ENCODE results near the gene ARHGEF7.

Gene ARHGEF7

DNA sequence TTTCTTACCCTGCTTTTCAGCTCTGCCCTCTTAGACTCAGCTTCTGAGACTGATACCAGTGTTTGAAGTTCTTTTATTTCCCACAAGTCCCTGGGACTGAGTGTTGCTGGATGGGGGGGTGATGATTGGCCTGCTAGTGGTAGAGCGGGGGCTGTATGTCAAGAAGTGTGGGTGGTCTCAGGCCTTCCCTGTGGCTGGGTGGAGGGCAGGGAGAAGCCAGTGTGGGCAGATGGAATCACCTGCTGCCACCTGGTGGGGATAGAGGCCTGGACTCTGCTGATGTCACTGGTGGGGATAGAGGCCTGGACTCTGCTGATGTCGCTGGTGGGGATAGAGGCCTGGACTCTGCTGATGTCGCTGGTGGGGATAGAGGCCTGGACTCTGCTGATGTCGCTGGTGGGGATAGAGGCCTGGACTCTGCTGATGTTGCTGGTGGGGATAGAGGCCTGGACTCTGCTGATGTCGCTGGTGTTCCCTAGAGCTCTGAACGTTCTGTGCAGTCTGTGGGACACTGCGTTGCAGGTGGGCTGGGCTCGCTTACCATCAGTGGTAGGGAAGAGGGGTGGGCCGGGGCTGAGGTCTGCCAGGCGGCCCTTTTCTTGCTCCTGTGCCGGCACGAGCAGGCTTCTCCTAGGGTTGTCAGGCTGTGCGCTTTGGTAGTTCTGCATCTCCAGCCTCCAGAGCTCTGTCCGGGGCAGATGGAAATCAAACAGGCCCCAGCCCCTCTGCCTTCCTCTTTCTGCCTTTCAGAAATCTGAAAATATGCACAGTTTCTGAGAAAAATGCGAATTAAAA, 101.3 kb downstream of the ARHGEF7 start:
- peak; percentile 73 for ATAC-seq
- no peaks in the 10 kb centered on the region for H3K9me3 Mint-ChIP-seq
- peak; percentile 48 for DNase-seq
- no peak overlapping the region for H3K4me3 Mint-ChIP-seq
- H3K4me1 Mint-ChIP-seq, result peaks cover 31% of the 10 kb centered on the region
- no peak overlapping the region for H3K27ac Mint-ChIP-seq
- H3K36me3 Mint-ChIP-seq (ENCODE audit: low read depth), result peaks cover 10% of the 10 kb centered on the region
- H3K27me3 Mint-ChIP-seq, result no peaks in the 10 kb centered on the region

DNA sequence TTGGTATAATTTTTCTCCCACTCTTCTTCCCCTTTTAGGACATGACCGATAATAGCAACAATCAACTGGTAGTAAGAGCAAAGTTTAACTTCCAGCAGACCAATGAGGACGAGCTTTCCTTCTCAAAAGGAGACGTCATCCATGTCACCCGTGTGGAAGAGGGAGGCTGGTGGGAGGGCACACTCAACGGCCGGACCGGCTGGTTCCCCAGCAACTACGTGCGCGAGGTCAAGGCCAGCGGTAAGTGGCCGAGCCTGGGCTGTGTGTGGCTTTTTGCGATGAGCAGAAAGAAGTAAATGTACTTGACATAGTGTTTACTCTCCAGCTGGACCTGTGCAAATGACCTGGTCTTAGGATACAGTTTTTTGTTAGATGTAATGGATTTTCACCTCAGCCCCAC, 102.5 kb downstream of the ARHGEF7 start:
- ATAC-seq, result no peak
- H3K36me3 Mint-ChIP-seq (ENCODE audit: low read depth), result peaks cover 6% of the 10 kb centered on the region
- DNase-seq, result no peak
- peaks cover 36% of the 10 kb centered on the region for H3K4me1 Mint-ChIP-seq
- no peaks in the 10 kb centered on the region for H3K27me3 Mint-ChIP-seq
- no peak overlapping the region for H3K4me3 Mint-ChIP-seq
- no peak overlapping the region for H3K27ac Mint-ChIP-seq
- H3K9me3 Mint-ChIP-seq, result no peaks in the 10 kb centered on the region

DNA sequence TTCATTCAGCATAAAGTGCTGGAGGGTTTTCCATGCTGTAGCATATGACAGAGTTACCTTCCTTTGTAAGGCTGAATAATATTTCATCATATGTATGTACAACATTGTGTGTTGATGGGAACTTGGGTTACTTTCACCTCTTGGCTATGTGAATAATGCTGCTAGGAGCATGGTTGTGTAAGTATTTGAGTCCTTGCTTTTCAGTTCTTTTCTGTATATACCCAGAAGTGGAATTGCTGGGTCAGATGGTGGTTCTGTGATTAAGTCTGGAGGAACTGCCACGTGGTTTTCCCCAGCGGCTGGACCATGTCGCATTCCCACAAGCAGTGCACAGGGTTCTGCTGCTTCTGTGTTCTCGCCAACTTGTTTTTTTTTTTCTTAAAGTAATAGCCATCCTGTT, 104.2 kb downstream of the ARHGEF7 start:
- H3K36me3 Mint-ChIP-seq (ENCODE audit: low read depth), result peaks cover 9% of the 10 kb centered on the region
- no peaks in the 10 kb centered on the region for H3K9me3 Mint-ChIP-seq
- no peak overlapping the region for H3K4me3 Mint-ChIP-seq
- peaks cover 35% of the 10 kb centered on the region for H3K4me1 Mint-ChIP-seq
- no peak for DNase-seq
- ATAC-seq, result no peak
- no peaks in the 10 kb centered on the region for H3K27me3 Mint-ChIP-seq
- H3K27ac Mint-ChIP-seq, result no peak overlapping the region

DNA sequence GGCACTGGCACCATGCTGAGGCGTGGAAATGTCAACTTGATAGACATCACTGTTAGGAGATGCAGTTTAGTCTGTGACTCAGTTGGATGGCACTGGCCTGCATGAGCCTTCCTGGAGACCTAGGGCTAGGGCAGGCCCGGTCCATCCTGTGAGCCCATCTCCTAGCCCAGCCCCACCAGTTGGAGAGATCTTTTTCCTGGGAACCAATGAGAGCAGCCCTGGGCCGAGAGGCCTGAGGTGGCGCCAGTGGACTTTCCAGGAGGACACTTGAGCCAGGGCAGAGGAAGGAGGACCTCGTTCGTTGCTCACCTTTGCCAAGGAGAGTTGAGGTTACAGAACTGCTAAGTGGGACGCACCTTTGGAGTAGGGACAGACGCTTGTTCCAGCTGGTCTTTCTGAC, 104.8 kb downstream of the ARHGEF7 start:
- Mint-ChIP-seq H3K4me1 (peaks cover 35% of the 10 kb centered on the region), H3K27me3 (no peaks in the 10 kb centered on the region), H3K36me3 (ENCODE audit: low read depth) (peaks cover 11% of the 10 kb centered on the region), H3K27ac (no peak overlapping the region), H3K9me3 (no peaks in the 10 kb centered on the region), H3K4me3 (no peak overlapping the region)
- ATAC-seq (no peak), DNase-seq (no peak)

DNA sequence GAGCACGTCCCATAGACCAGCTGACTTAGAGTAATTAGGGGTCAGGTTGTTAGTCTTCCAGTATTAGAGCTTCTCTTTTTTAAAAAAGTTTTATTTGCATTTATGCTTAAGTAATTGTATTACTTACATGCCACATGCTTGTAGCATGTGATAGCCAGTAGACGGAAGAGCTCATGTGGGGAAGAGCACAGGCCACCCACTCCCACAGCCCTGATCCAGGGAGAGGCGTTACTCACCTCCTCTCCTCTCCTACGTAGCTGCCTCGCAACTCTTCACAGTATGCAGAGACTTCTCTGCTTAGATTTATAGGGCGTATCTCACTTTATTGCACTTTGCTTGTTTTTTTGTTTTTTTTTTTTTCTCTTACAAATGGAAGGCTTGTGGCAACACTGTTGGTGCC, 110.1 kb downstream of the ARHGEF7 start:
- Mint-ChIP-seq H3K27ac (no peak overlapping the region), H3K4me3 (no peak overlapping the region), H3K27me3 (no peaks in the 10 kb centered on the region), H3K4me1 (peaks cover 44% of the 10 kb centered on the region), H3K9me3 (no peaks in the 10 kb centered on the region), H3K36me3 (ENCODE audit: low read depth) (peaks cover 21% of the 10 kb centered on the region)
- ATAC-seq, result no peak
- no peak for DNase-seq

DNA sequence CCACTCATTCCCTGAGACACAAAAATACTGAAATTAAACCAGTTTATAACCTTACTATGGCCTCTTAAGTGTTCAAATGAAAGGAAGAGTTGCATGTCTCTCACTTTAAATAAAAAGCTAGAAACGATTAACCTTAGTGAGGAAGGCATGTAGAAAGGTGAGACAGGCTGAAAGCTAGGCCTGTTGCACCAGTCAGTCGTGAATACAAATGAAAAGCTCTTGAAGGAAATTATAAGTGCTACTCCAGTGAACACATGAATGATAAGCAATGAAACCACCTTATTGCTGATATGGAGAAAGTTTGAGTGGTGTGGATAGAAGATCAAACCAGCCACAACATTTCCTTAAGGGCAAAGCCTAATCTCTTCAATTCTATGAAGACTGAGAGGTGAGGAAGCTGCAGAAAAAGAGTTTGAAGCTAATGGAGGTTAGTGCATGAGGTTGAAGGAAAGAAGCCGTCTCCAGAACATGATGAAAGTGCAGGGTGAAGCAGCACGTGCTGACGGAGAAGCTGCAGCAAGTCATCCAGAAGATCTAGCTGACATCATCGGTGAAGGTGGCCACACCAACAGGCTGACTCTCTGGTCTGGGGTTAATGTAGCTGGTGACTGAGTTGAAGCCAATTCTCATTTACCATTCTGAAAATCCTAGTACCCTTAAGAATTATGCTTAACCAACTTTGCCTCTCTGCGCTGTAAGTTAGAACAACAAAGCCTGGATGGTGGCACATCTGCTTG, 110.9 kb downstream of the ARHGEF7 start:
- ATAC-seq (no peak), DNase-seq (no peak)
- Mint-ChIP-seq H3K4me1 (peaks cover 44% of the 10 kb centered on the region), H3K27me3 (no peaks in the 10 kb centered on the region), H3K36me3 (ENCODE audit: low read depth) (peaks cover 21% of the 10 kb centered on the region), H3K27ac (no peak overlapping the region), H3K9me3 (no peaks in the 10 kb centered on the region), H3K4me3 (no peak overlapping the region)

DNA sequence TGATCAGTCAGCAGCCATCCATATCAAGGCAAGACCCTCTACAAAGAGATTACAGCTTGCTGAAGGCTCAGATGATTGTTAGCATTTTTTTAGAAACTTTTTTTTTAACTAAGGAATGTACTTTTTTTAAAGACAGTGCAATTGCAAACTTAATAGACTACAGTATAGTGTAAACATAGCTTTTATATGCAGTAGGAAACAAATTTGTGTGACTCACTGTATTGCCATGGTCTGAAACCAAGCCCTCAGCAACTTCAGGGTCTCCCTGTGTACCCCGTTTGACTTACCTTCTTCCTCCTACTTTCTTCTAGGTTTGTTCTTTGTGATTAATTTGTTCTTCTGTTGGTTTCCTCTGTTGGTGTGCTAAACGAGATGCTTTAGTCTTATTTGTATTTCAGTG, 112.3 kb downstream of the ARHGEF7 start:
- peaks cover 25% of the 10 kb centered on the region for H3K36me3 Mint-ChIP-seq (ENCODE audit: low read depth)
- H3K4me3 Mint-ChIP-seq, result no peak overlapping the region
- H3K27me3 Mint-ChIP-seq, result no peaks in the 10 kb centered on the region
- DNase-seq, result no peak
- H3K4me1 Mint-ChIP-seq, result peaks cover 41% of the 10 kb centered on the region
- H3K27ac Mint-ChIP-seq, result no peak overlapping the region
- no peaks in the 10 kb centered on the region for H3K9me3 Mint-ChIP-seq
- no peak for ATAC-seq

DNA sequence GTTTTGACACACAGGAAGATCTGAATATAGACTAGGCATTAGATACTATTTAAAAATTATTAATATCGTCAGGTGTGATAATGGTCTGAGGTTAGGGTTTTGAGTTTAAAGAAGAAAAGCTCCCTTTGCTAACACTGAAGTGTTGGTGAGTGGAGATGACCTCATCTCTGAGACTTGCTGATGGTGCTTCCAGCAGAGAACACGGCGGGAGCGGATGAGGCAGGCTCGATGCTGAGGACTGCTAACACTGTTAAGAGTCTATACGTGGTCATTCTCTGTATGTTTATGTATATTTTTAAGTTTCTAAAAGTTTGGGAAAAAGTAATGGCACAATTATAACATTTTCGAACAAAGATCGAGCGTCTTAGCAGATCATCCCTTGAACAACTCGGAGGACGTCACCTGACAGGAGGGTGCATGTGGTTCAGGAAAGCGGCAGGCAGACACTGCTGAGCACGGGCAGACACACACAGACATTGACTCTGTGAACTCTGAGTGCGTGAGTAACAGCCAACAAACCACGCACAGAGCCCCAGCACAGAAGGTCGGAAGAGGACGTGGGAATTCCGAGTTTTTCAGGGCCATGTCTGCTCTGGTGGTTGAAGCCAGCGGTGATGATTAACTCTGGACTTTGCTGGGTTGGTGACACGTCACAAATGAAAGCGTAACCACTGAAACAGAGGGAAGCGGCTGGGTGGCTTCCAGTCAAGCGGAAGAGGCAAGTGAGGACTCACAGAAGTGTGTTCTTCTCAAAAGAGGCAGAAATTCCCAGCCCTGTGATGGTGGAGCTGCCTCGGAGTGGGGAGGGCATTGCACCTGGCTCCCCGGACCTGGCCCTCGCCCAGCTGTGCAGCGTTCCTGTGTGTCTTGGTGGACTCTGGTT, 113.4 kb downstream of the ARHGEF7 start:
- Mint-ChIP-seq H3K27ac (no peak overlapping the region), H3K36me3 (ENCODE audit: low read depth) (peaks cover 32% of the 10 kb centered on the region), H3K4me3 (no peak overlapping the region), H3K9me3 (no peaks in the 10 kb centered on the region), H3K27me3 (no peaks in the 10 kb centered on the region), H3K4me1 (peaks cover 31% of the 10 kb centered on the region)
- no peak for DNase-seq
- ATAC-seq, result no peak

DNA sequence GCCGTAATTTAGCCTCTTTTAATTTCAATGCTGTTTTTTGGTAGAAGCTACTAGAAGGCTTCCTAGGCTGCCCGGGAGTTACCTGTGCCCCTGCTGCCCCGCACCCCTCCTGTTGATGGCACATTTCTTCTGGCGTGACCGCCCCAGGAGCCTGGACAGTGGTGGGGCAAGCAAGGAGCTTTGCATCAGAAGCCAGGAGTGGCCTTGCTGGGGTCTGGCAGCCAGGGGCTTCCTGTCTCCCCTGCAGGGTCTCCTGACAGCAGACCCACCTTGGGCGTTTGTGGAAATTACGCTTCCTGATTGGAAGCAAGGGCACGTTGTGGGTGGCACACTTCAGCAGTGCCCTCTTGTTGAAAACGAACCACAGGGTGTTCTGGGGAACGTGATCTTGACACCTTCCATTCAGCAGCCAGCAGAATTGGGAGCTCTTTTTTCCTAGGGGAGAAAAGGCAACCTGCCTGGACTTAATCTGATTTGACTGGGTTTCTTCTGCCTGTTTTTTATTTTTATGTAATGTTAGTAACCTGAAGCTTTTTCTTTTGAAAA, 115.3 kb downstream of the ARHGEF7 start:
- Mint-ChIP-seq H3K27me3 (no peaks in the 10 kb centered on the region), H3K4me1 (peaks cover 22% of the 10 kb centered on the region), H3K9me3 (no peaks in the 10 kb centered on the region), H3K27ac (no peak overlapping the region), H3K4me3 (no peak overlapping the region), H3K36me3 (ENCODE audit: low read depth) (peaks cover 44% of the 10 kb centered on the region)
- ATAC-seq, result no peak
- no peak for DNase-seq

DNA sequence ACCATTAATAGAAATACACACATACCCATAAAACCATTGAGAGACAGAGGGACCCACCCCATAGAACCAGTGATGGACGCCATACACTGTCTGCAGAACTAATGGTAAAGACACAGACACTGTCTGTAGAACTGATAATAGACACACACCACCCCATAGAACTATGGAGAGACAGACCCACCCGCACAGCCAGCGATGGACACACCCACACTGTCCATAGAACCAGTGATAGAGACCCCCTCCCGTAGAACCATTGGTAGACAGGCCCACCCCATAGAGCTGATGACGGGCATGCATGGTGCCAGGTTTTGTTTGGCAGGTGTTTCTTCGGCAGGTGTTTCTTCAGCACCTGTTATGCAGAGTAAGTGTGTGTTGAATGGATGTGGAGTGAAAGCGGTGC, 117.1 kb downstream of the ARHGEF7 start:
- no peak overlapping the region for H3K27ac Mint-ChIP-seq
- no peak overlapping the region for H3K4me3 Mint-ChIP-seq
- peaks cover 45% of the 10 kb centered on the region for H3K36me3 Mint-ChIP-seq (ENCODE audit: low read depth)
- DNase-seq, result no peak
- no peaks in the 10 kb centered on the region for H3K9me3 Mint-ChIP-seq
- no peaks in the 10 kb centered on the region for H3K27me3 Mint-ChIP-seq
- ATAC-seq, result no peak
- peaks cover 6% of the 10 kb centered on the region for H3K4me1 Mint-ChIP-seq

DNA sequence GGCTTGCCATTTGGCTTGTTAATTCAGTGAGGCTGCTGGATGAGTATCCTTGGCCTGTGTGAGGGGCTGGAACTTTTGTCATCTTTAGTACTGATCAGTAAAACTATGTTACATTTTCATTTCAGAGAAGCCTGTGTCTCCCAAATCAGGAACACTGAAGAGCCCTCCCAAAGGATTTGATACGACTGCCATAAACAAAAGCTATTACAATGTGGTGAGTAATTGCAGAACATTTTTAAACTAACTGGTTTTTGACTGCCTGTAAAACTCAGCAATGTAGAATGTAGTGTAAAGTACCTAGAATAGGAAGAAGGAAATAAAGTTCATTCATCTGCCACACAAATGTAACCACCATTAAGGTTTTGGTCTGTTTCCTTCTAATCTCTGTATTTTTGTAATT, 118.0 kb downstream of the ARHGEF7 start:
- ATAC-seq (no peak), DNase-seq (no peak)
- H3K27ac Mint-ChIP-seq, result no peak overlapping the region
- H3K9me3 Mint-ChIP-seq, result no peaks in the 10 kb centered on the region
- no peak overlapping the region for H3K4me3 Mint-ChIP-seq
- no peaks in the 10 kb centered on the region for H3K27me3 Mint-ChIP-seq
- no peaks in the 10 kb centered on the region for H3K4me1 Mint-ChIP-seq
- H3K36me3 Mint-ChIP-seq (ENCODE audit: low read depth), result peaks cover 44% of the 10 kb centered on the region

DNA sequence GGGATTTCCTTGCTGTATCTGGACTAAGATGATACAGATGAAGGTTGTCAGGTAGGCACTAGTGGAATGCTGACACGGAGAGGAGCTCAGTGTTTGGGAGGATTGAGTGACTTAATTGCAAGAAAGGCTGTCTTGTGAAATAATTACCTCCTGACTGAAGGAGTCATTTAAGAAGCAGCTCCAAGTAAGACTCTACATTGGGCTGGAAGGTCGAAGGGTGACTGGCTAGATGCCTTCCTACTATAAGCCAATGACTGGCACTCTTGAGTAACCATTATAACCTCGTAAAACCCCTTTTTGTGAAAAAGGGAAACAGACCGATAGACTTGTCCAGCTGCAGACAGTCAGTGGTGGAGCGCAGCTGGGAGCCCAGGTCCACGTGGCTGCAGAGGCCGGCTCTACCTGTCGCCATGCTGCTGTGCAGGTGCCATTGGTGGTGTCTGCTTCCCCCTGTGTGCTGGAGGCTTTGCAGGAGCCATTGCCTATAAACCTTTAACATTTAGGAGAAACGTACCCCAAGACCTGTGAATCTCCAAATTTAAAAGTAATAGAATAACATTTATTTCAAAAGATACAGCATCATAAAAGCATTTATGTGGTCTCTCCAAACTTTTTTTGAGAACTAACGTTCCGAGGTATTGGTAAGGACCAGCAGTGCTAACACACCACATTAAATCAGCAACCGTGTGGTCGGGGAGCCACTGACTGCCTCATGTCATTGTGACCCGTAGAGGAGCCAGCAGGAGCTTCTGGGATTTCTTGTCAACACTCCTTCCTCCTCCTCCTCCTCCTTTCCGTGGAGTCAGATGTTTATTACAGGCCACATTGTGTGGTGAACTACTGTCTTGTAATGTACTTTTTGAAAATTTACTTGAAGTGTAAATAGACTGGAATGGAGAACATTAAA, 124.9 kb downstream of the ARHGEF7 start:
- Mint-ChIP-seq H3K27ac (no peak overlapping the region), H3K36me3 (ENCODE audit: low read depth) (peaks cover 31% of the 10 kb centered on the region)

DNA sequence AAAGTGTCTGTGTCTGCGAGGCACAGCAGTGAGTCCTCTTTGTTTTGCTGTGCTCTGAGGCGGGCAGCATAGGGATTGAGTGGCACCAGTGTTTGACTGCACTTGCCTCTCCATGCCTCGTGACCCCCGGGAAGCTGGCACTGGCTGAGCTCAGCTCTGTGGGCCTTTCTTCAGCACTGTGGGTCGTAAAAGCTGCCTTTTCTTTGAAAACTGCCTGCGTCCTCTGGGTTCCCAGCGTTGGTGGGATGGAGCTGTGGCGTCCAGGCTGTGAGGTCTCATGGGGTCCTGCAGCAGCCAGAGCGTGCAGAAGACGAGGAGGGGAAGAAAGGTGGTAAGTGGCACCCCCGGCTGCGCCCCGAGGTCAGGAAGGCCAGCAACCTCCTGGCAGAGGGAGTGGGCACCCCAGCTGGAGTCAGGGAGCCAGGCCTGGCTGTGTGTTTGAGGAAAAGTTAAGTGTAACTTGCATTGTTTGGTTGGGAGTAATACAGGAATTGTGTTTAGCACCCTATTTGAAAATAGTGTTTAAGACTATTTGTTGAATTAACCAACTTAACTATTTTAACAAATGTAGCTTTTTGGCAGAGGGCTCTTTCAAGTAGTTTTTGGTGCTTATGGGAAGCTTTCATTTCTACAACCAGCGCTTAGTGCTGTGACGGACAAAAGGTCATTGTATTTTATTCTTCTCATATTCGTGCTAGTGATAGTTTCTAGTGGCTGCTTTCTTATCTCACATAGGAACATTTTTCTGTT, 126.1 kb downstream of the ARHGEF7 start:
- Mint-ChIP-seq H3K27ac (no peak overlapping the region), H3K27me3 (no peaks in the 10 kb centered on the region), H3K4me1 (peaks cover 3% of the 10 kb centered on the region), H3K4me3 (no peak overlapping the region), H3K36me3 (ENCODE audit: low read depth) (peaks cover 29% of the 10 kb centered on the region), H3K9me3 (no peaks in the 10 kb centered on the region)
- DNase-seq (no peak), ATAC-seq (no peak)

More for the DNA sequence above, 124.9 kb downstream of the ARHGEF7 start:
- H3K4me3 Mint-ChIP-seq, result no peak overlapping the region
- ATAC-seq (no peak), DNase-seq (no peak)
- H3K27me3 Mint-ChIP-seq, result no peaks in the 10 kb centered on the region
- H3K9me3 Mint-ChIP-seq, result no peaks in the 10 kb centered on the region
- H3K4me1 Mint-ChIP-seq, result no peaks in the 10 kb centered on the region
